ENCODE data around the gene IGSF8. TPM values are rescaled to one million over a fixed set of nuclear protein-coding genes. Genes with fewer than 3 reads are reported as not detected.

Gene IGSF8
- total RNA-seq, 4 donors from 2014 or later, result 24.3 to 36.5 (median 28.2) TPM

GRCh38 chr1:160091666-160092223 is 6.7 kb downstream of the IGSF8 start:
- intact Hi-C loops (cut with DNase I), result loop anchor here (10.0 kb wide), 2 partner anchors 167 to 193 kb away; partner anchors contain the start of genes PEX19 and TAGLN2
- H3K4me3 ChIP-seq (replicated peaks in 1 of 3), result no peak overlapping the region
- peaks cover 0 to 11% of the 10 kb centered on the region in 2 donors for H3K4me1 ChIP-seq
- no peak overlapping the region for H3K27ac ChIP-seq
- H3K9me3 ChIP-seq, result no peaks in the 10 kb centered on the region
- TF ChIP-seq CTCF (IDR thresholded peaks at IDR 0.05) (no peak), POLR2A (IDR thresholded peaks at IDR 0.05) (no peak)
- 94 to 95% methylated on average over 5 of the region's 5 CpGs for WGBS, 2 donors
- H3K36me3 ChIP-seq, result peaks cover 15 to 20% of the 10 kb centered on the region in 2 donors
- no peaks in the 10 kb centered on the region for H3K27me3 ChIP-seq
- DNase-seq, result no peak

DNA sequence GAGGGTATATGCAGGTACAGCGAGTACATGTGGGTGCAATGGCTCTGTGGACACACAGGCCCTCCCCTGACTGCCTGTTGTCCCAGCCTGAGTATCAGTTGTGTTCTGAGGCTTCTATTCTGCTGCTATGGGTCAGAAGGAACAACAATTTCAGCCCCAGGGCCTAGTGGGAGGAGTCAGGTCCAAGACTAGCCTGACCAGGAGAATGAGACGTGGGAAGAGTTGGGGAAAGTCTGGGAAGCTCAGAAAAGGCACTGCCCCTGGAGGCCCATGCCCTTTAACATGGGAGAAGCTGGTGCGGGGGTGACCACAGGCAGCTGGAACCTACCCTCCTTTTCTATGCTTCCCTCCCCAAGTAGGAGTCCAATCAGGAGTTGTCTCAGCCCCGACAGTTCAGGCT is 7.7 kb downstream of the IGSF8 start:
- intact Hi-C loops (cut with DNase I), result loop anchor here (10.0 kb wide), 2 partner anchors 166 to 194 kb away; partner anchors contain the start of genes PEX19 and TAGLN2
- WGBS, 2 donors, result 94 to 95% methylated on average over 4 of the region's 4 CpGs

DNA sequence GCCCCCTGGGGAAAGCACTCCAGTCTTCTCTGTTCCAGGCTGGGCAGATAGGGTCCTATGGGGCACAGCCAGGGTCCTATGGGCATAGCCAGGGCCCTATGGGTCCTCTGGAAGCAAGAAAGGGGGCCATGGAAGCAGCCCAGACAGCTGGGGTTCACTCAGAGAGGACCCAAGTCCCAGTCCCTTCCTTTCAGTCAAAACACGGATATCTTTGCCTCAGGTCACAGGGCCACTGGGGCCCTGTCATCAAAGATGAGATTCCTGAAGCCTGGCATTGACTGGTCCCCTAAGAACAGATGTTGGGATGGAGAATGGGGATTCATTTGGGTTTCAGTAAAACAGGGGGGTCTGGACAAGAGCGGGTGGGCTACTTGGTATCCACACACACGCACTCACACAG is 8.5 kb downstream of the IGSF8 start:
- Histone ChIP-seq H3K27ac (no peak overlapping the region), H3K4me3 (replicated peaks in 1 of 3) (no peak overlapping the region), H3K27me3 (no peaks in the 10 kb centered on the region), H3K36me3 (peaks cover 13 to 20% of the 10 kb centered on the region in 2 donors), H3K9me3 (no peaks in the 10 kb centered on the region), H3K4me1 (no peaks in the 10 kb centered on the region)
- no peak for TF ChIP-seq CTCF (IDR thresholded peaks at IDR 0.05)
- intact Hi-C loops (cut with DNase I), result loop anchor here (10.0 kb wide), 2 partner anchors 165 to 195 kb away; partner anchors contain the start of genes PEX19 and TAGLN2
- no peak for DNase-seq
- WGBS, 2 donors, result 87 to 93% methylated on average over 3 of the region's 3 CpGs

More for the DNA sequence above, 7.7 kb downstream of the IGSF8 start:
- Histone ChIP-seq H3K4me3 (replicated peaks in 1 of 3) (no peak overlapping the region), H3K36me3 (peaks cover 15 to 20% of the 10 kb centered on the region in 2 donors), H3K4me1 (peaks cover 0 to 1% of the 10 kb centered on the region in 2 donors), H3K27ac (no peak overlapping the region), H3K9me3 (no peaks in the 10 kb centered on the region), H3K27me3 (no peaks in the 10 kb centered on the region)
- DNase-seq, result no peak
- TF ChIP-seq CTCF (IDR thresholded peaks at IDR 0.05) (no peak), POLR2A (IDR thresholded peaks at IDR 0.05) (no peak)

DNA sequence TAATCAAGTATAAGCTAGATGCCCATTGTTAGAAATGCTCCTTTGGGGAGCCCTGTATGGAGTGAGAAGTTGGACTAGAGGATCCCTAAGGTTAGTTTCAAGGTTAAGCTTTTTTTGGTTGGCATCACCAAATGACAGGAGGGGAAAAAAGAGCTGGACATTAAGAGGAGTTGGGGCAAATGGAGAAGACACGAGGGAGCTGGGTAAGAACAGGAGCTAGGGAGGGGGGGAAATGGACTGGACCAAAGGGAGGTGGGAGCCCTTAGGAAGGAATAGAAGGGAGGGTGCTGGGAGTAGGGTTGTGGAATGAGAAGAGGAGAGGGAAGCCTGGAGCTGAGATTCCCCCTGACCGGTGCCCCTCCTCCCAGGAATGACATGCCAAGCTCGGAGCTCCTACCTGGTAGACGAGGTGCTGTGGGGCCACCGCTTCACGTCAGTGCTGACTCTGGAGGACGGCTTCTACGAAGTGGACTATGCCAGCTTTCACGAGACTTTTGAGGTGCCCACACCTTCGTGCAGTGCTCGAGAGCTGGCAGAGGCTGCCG is 11.2 kb downstream of the IGSF8 start:
- TF ChIP-seq CTCF (IDR thresholded peaks at IDR 0.05) (no peak), POLR2A (IDR thresholded peaks at IDR 0.05) (no peak)
- Histone ChIP-seq H3K9me3 (no peaks in the 10 kb centered on the region), H3K4me1 (peaks cover 0 to 10% of the 10 kb centered on the region in 2 donors), H3K36me3 (peaks cover 6 to 17% of the 10 kb centered on the region in 2 donors), H3K27ac (no peak overlapping the region), H3K4me3 (replicated peaks in 1 of 3) (no peak overlapping the region), H3K27me3 (no peaks in the 10 kb centered on the region)
- no peak for DNase-seq
- 88 to 93% methylated on average over 11 to 12 of the region's 12 CpGs for WGBS, 2 donors
- intact Hi-C loops (cut with DNase I), result no loop called here

GRCh38 chr1:160086456-160086892 is 11.9 kb downstream of the IGSF8 start:
- WGBS, 2 donors, result 75 to 82% methylated on average over 5 of the region's 5 CpGs
- intact Hi-C loops (cut with DNase I), result no loop called here
- H3K27ac ChIP-seq, result peak overlapping the region in 1 of 3 donors; percentile 38
- H3K4me3 ChIP-seq (replicated peaks in 1 of 3), result no peak overlapping the region
- TF ChIP-seq CTCF (IDR thresholded peaks at IDR 0.05) (no peak), POLR2A (IDR thresholded peaks at IDR 0.05) (no peak)
- H3K27me3 ChIP-seq, result no peaks in the 10 kb centered on the region
- no peak for DNase-seq
- H3K4me1 ChIP-seq, result peaks cover 0 to 10% of the 10 kb centered on the region in 2 donors
- peaks cover 0 to 10% of the 10 kb centered on the region in 2 donors for H3K36me3 ChIP-seq
- no peaks in the 10 kb centered on the region for H3K9me3 ChIP-seq

Measured in thyroid gland (tissue), 4 donors.